Right renal cortex interstitium (tissue), 3 donors: ENCODE measurements around the gene AASDHPPT. TPM values are rescaled to one million over a fixed set of nuclear protein-coding genes. Genes with fewer than 3 reads are reported as not detected.
"Not testable (repeated sequence)": the region's sequence is repeated elsewhere in the genome, so short reads cannot be mapped to it uniquely, and the experiment has no call there.

ENCODE experiments used
- DNase-seq, 3 donors: peaks; one replicate each; pipeline ENCODE4 v3.0.0-alpha.2; 2013; ENCODE audit warnings: low read depth in 3 of 3, low spot score in 2 of 3
- polyA plus RNA-seq, 3 donors: library from polyadenylated mRNA; unstranded; fragments of 120-200 nt; gene quantifications; one replicate each; pipeline ENCODE4 v1.2.1, GENCODE V29; 2013; ENCODE audit not compliant: insufficient read length in 3 of 3

Gene AASDHPPT, protein sequence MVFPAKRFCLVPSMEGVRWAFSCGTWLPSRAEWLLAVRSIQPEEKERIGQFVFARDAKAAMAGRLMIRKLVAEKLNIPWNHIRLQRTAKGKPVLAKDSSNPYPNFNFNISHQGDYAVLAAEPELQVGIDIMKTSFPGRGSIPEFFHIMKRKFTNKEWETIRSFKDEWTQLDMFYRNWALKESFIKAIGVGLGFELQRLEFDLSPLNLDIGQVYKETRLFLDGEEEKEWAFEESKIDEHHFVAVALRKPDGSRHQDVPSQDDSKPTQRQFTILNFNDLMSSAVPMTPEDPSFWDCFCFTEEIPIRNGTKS
- polyA plus RNA-seq, result 10 to 100 TPM; 80.6 to 83.6 (median 81.2) TPM

DNA sequence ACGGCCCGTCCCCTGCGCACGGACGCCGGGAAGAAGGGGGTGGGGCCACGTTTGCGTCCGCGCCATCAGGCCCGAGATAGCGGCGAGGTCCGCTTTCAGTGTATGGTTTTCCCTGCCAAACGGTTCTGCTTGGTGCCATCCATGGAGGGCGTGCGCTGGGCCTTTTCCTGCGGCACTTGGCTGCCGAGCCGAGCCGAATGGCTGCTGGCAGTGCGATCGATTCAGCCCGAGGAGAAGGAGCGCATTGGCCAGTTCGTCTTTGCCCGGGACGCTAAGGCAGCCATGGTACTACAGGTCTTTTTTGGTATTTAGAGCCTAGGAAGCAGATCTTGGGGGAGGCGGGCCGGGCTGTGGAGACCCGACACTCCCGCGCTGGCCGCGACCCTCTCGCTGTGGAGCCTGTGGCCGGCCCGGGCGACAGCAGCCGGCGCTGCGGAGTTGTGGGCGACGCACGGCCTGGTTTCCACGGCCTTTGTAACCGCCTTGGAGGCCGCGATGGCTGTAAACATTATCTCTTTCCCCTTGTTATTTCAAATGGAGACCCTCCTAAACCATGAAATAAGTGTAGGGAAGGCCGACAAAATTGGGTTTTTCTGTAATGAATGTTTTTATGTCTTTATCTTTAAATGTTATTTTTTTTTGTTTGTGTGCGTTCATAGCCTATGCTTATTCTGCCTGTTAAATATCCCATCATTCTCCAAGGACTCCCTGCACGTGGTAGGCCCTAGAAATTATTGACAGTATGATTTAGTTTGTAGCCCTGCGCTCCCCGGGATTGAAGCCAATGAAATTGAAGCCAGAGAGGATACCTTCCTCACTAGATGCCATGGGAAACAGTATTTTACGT, at the start of gene AASDHPPT:
Gene AASDHPPT, plus strand, starts transcription at position 54 of the 847 bp plus-strand sequence. Its CDS starts 49 bp downstream, at position 103.
- DNase-seq, result peak; percentile 53 to 67 (median 65)

DNA sequence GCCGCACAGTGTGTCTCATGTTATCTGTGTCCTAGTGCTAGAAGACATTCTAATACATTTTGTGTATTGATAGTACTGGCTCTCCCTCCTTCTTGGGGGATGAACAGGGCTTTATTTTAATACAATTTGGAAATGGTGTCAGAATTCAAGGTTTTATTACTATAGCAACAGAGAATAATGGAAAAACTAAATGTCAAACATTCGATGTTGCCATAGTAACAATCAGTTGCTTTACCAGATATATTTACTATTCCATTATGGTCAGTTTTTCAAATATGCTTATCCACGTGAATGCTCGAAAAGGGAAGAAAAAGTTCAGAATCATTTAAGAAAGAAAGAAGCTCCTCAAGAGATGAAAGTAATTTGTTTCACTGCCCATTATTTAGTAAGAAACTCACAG, 46.9 kb upstream of the AASDHPPT start:
- no peak for DNase-seq

DNA sequence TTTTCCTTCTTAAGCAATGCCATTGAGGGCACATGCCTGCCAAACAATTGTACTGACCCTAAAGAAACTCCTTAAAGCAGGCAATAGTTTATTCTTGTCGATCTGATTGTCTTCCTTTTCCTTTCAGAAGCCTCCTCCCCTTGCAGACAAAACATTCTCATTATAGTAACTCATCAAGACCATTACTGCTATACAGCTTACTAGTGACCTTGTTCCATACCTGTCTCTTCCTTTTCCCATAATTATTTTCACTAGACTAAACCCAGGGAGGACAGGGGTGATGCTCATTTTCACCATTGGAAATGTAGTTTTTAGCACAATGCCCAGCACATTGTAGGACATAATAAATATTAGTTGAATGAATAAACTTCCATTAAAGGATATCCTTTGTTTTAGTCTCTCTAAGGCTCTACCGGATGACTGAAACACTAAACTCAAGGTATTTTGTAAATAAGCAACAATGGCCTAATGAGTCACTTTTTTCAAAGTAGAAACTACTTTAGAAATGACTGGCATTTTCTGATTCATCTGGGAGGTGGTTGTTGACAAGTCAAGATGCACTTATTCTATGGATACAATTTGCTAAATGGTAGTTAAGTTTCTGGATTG, 46.2 kb upstream of the AASDHPPT start:
- DNase-seq, result no peak

DNA sequence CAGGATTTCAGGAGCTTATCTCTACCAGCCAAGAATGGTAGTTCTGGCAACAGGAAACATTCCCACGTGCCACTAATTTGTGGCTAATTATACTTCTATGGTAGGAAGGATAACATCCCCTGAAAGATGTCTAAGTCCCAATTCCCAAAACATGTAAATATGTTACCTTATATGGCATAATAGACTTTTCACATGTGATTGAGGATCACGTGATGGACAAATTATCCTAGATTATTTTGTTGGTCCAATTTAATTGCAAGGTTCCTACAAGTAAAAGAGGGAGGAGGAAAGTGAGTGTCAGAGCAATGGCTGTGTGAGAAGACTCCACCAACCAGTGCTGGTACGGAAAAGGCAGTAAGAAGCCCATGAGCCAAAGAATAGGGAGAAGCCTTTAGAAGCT, 45.5 kb upstream of the AASDHPPT start:
- DNase-seq, result no peak

DNA sequence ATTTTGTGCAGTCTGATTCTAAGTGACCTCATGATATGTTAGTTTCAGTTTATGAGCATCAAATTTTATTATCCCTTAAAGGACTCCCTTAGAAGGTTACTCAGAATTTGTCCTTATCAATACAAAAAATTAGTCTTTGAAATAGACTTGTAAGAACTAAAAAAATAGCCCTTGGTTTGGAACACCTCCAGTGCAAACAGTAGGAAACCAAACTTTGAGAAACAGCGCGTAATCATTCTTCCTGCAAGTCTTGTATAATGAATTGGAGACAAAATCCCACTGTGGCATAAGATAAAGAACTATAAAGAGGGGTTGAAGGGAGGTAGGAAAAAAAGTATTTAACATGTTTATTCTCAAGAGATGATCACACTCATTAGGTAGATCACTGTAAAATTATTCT, 44.6 kb upstream of the AASDHPPT start:
- DNase-seq, result no peak

DNA sequence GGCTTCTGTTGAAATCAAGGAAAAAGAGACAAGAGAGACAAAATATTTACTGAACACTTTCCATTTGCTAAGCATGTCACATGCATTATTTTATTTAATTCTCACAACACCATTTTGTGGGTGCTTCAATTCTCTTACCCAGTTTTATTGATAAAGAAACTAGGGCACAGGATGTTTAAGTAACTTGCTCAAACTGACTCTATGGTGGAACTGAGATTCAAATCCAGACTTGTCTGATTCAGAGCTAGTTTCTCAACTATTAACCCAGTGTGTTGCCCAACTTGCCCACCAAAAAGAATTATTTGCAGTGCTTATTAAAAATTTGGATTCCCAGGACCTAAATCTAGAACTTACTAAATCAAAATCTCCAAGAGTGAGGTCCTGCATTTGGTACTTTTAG, 33.9 kb upstream of the AASDHPPT start:
- no peak for DNase-seq

DNA sequence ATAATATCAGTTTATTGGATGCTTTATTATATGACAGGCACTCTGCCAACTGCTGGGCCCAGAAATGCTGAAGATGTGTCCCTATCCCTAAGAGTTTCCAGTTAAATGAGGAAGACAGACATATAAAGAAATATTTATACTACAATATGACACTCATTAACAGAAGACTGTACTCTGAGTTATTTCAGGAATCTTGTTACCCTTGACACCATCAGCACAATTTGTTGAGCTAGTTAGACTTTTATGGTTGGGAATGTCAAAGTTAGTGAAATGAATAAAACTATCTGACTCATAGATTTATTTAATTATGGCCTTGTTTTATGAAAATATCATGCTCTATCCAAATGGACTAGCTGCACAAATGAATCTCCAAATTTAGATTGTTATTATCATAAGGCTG, 29.8 kb upstream of the AASDHPPT start:
- no peak for DNase-seq

DNA sequence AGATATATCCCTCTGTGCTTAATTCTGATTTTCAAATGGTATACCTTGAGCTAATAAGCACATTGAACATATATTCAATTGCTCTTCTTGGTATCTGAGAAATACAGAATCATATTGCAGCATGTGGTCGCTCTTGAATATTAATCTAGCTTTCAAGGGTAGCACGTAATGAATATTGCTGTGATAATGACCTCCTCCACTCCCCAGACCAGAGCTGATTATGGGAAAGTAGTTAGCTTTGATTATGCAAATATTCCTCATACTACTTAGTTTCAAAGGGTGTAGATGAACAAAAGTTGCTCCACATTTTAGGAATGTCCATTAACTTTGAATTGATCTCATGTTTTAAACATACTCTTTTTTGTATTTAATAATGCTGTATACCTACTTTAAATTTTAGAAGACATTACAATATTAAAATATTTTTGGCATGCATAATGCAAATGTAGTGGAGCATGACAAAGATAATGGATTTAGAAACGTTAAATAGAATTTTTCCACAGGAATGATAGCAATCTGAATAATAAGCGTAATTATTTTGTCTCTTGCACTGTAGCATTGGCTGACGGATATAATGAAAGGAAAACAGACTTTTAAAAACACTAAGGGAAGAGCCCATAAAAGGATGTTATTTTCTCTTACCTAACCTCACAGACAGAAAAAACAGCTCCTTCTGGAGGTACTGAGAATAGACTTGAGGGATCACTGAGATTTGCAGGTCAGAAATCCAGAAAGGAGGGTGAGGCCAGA, 27.6 kb upstream of the AASDHPPT start:
- DNase-seq, result no peak

DNA sequence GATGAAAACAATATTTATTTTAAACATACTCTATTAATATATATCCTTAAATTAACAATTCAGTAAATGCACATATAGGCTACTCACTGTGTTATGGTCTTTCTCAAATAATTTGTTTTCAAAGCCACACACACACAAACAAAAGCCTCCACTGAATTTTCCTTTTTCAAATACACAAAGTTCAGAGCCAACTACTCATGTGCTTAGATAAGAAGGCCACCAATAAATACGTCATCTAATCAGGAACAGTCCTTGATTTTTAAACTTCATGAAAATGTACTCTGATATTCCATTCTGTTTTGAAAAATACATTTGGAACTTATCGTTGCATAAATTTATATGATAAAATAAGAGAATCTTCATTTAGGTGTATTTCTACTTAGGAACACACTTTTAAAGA, 26.4 kb upstream of the AASDHPPT start:
- no peak for DNase-seq

DNA sequence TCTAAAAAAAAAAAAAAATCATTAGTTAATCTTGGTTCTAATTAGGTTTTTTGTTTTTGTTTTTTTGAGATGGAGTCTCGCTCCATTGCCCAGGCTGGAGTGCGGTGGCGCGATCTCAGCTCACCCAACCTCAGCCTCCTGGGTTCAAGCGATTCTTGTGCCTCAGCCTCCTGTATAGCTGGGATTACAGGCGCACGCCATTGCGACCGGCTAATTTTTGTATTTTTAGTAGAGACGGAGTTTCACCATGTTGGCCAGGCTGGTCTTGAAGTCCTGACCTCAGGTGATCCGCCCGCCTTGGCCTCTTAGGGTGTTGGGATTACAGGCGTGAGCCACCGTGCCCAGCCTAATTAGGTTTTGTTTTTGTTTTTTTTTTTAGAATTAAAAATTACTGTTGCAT, 19.1 kb upstream of the AASDHPPT start:
- not testable (repeated sequence) for DNase-seq

DNA sequence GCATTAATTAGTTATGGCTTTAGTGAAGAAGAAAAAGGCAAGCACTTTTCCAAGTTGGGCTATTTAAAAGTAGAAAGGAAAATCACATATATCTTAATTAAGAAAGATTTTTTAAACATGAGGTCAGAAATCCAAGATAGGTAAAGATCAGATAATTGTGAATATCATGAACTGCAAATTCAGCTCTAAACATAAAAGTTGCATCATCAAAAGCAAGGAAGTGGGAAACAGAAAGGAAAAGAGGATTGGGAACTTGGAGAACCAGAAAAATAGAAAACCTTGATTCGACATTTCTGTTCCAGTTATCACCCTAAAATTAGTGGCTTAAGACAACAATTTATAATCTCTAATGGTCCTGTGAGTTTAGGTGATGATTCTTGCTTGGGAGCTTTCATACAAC, 17.8 kb upstream of the AASDHPPT start:
- DNase-seq, result no peak

DNA sequence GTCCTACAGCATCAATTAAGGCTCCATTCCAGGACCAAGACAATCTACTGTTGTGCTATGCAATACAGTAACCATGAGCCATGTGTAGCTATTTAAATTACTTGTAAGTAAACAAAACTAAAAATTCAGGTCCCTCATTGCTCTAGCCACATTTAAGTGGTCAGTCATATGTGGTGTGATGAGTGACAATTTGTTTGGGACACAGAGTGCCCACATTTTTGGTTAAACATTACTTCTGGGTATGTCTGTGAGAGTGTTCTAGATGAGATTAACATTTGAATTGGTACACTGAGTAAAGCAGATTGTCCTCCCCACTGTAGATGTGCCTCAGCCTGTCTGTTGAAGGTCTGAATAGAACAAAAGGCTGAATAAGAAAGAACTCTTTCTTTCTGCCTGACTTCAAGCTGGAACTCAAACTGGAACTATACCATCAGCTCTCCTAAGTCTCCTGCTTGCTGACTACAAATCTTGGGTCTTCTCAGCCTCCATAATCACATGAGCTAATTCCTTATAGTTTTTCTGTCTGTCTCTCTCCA, 16.1 kb upstream of the AASDHPPT start:
- no peak for DNase-seq

DNA sequence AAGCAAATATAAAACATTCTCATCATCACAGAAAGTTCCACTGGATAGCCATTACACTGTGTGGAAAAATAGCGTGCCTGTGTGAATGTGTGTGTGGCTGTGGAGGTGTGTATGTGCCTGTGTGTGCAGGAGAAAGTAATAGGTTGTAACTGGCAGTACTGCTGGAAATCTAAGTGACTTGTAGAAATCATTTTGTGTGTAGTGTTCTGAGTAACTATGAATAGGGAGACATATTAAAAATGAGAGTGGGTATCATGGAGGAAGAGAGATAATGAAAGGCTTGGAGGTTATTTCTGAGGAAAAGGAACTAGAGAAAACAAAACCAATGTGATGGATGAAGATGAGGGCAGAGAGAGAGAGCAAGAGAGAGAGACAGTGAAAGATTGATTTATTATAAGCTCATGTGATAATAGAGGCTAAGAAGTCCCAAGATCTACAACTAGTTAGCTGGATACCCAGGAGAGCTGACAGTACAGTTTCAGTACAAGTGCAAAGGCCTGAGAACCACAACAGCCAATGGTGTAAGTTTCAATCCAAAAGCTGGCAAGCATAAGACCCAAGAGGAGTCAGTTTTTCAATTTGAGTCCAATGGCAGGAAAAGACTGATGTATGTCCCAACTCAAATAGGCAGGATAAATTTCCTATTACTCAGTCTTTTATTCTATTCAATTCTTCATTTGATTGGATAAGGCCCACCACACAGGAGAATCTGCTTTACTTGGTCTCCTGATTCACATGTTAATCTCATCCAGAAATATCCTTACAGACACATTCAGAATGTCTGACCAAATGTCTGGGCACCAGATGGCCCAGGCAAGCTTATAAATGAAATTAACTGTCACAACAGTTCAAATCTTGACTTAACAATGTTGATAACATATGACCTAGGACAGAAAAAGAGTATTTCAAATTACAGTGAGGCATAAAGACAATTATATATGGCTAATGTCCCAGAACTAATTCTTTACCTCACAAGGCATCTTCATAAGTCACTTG, 15.2 kb upstream of the AASDHPPT start:
- no peak for DNase-seq

DNA sequence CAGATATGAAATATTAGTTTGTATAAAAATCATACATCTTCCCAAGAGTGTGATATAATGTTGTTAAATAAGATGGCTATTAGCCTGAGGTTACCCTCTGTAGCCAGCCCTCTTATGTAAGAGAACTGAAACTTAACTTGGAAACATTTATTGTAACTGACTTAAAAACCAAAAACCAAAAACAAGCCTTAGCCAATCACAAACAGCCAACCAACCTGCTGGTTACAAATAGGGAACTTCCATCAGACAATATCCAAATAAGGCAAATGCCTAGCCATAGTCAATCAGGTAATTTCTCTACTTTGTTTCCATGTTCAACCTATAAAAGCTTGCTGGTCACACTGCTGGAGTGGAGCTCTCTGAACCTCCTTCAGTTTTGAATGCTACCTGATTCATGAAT, 14.5 kb upstream of the AASDHPPT start:
- DNase-seq, result no peak

DNA sequence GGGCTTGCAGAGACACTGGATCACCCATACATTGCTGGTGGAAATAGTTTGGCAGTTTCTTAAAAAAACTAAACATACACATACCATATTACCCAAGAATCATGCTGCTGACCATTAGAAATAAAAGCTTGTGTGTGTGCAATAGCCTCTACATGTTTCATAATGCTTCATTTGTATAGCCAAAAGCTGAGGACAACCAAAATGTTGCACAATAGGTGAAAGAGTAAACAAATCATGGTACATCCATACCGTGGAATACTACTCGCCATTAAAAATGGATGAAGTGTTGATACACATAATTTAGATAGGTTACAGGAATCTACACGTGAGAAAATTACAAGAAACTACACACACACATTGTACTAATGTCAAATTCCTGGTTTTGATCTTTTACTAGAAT, 6.9 kb upstream of the AASDHPPT start:
- DNase-seq, result no peak

DNA sequence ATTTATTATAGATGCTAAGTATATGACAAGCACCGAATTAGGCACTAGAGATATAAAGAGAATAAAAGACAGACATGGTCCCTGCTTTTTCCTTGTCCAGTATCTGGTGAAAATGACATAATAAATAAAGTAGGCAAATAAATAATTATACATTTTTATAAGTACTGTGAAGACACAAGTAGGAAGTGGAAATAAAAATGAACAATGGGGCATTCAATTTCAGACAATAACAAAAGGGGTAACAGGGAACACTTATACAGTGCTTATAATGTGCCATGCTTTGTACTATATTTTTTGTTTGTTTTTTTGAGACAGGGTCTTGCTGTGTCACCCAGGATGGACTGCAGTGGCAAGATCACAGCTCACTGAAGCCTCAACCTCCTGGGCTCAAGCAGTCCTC, 4.7 kb upstream of the AASDHPPT start:
- no peak for DNase-seq

DNA sequence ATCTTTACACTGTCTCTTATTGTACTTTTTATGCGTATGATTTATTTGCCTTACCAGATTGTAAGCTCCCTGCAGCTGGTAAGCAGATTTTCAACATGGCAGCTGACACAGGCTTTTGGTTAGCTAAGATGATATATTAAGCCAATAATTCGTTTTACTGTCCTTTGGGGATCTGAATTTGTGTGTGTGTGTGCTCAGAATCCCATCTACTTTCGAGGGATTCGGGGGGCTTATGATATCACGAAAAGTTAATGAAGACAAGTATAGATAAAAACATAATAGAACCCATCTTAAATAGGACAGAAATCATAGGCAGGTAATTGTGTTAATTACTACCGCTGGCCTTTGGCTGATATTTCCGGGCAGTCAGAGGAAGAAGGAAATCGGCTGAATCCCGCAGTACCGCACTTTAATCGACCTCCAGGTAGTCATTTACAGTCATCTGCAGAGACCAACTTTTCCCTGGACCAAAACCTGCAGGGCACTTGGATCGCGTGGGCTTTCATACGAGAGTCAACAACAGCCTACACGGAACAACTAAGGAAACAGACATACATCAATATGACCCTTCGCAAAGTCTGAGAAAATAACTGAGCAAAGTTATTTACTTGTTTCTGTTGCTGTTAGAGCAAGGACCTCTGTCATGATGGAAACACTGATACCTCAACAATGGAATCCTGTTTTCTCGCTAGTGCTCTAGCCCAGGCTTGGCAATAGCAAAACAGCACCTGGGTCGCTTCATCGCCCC, 1.1 kb upstream of the AASDHPPT start:
- peak; percentile 2 to 54 (median 27) for DNase-seq

DNA sequence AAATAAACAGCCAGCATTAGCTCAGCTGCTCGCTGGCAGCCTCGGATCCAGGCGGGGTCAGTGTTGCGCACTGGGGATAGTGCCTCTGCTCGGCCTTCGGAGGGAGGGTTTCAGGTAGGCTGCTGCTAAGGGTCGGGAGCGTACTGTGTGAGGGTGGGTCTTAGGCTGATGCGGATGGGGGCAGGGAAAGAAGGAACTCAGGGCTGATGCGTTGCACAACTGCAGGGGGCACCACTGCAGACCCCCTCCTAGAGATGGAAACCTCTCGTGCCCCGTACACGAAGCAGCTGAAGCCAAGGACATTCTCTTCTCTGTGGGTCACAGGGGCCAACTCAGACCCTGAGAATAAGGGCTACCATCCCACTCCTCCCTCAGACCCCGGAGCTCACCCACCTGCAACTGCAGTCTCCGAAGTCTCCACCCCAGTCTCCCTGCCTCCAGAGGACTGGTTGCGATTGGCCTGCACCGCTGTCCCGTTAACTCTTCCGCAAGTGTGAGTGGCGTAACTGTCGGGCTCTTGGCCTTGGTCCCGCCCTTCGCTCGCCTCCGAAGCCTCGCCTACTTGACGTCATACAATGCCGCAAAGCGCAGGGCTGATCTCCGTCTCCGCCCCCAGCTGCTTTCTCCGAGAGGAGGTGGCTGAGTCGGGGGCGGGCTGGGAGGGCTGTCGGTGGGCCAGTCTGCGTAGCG, 398 bp upstream of the AASDHPPT start, which contains the start of gene KBTBD3:
Gene KBTBD3, minus strand, starts transcription at position 429 of the 690 bp plus-strand sequence. CDS start 18,250 bp downstream, outside the sequence.
- peak; percentile 97 to 99 (median 99) for DNase-seq
